Thoracic aorta (tissue), 2 donors: ENCODE results near the gene TAS1R3. TPM values are rescaled to one million over a fixed set of nuclear protein-coding genes. Genes with fewer than 3 reads are reported as not detected.

Source experiments
- total RNA-seq, 2 donors: library from RNA; depleted of rRNA; stranded (reverse); fragments of >200 nt; gene quantifications; one replicate each; pipeline versions ENCODE4 v1.1.0 to v1.2.3, GENCODE V29; 2016

The TAS1R3 gene
- total RNA-seq, 2 donors from 2014 or later = 0.14 TPM; not detected in 1

Other genes starting within 250 kb of the TAS1R3 start
- 10 to 100 TPM; 10.8 to 21.2 TPM for gene C1orf159, start 215.2 kb upstream of the TAS1R3 start, total RNA-seq
- not detected for gene TTLL10, start 157.4 kb upstream of the TAS1R3 start, total RNA-seq
- gene TNFRSF18, start 124.7 kb upstream of the TAS1R3 start, total RNA-seq = 1 to 10 TPM in 1 of 2 donors, not detected in 1; 1.3 TPM
- 1 to 10 TPM in 1 of 2 donors, not detected in 1; 1.8 TPM for gene TNFRSF4, start 117.1 kb upstream of the TAS1R3 start, total RNA-seq
- gene SDF4, start 99.3 kb upstream of the TAS1R3 start, total RNA-seq = 100 to 1,000 TPM; 157 to 230 TPM
- 10 to 100 TPM; 15.5 to 25.3 TPM for gene B3GALT6, start 99.0 kb upstream of the TAS1R3 start, total RNA-seq
- 10 to 100 TPM in 1 of 2 donors, 1 to 10 TPM in 1; 2.9 to 12.5 TPM for gene C1QTNF12, start 84.6 kb upstream of the TAS1R3 start, total RNA-seq
- 10 to 100 TPM; 43.5 to 57.7 TPM for gene UBE2J2, start 57.4 kb upstream of the TAS1R3 start, total RNA-seq
- 10 to 100 TPM in 1 of 2 donors, 1 to 10 TPM in 1; 1.8 to 10.3 TPM for gene SCNN1D, start 50.8 kb upstream of the TAS1R3 start, total RNA-seq
- 100 to 1,000 TPM in 1 of 2 donors, 10 to 100 TPM in 1; 41.6 to 121 TPM for gene ACAP3, start 23.4 kb upstream of the TAS1R3 start, total RNA-seq
- 10 to 100 TPM; 22.1 to 22.6 TPM for gene PUSL1, start 22.7 kb upstream of the TAS1R3 start, total RNA-seq
- gene INTS11, start 6.6 kb upstream of the TAS1R3 start, total RNA-seq = 100 to 1,000 TPM; 192 to 195 TPM
- gene CPTP, start 6.5 kb upstream of the TAS1R3 start, total RNA-seq = 10 to 100 TPM; 16.4 to 26.3 TPM
- 100 to 1,000 TPM in 1 of 2 donors, 10 to 100 TPM in 1; 66.2 to 101 TPM for gene DVL1, start 18.1 kb downstream of the TAS1R3 start, total RNA-seq
- gene MXRA8, start 27.3 kb downstream of the TAS1R3 start, total RNA-seq = 100 to 1,000 TPM; 239 to 326 TPM
- 10 to 100 TPM; 43.5 to 94.5 TPM for gene AURKAIP1, start 43.9 kb downstream of the TAS1R3 start, total RNA-seq
- 100 to 1,000 TPM; 214 to 313 TPM for gene CCNL2, start 68.1 kb downstream of the TAS1R3 start, total RNA-seq
- gene MRPL20, start 76.0 kb downstream of the TAS1R3 start, total RNA-seq = 100 to 1,000 TPM in 1 of 2 donors, 10 to 100 TPM in 1; 96.9 to 121 TPM
- under 1 TPM in 1 of 2 donors, not detected in 1; 0.68 TPM for gene ANKRD65, start 90.0 kb downstream of the TAS1R3 start, total RNA-seq
- gene VWA1, start 104.4 kb downstream of the TAS1R3 start, total RNA-seq = 10 to 100 TPM; 21.7 to 23.6 TPM
- under 1 TPM in 1 of 2 donors, not detected in 1; 0.27 TPM for gene ATAD3C, start 118.4 kb downstream of the TAS1R3 start, total RNA-seq
- 10 to 100 TPM; 15.4 to 30.9 TPM for gene ATAD3B, start 140.5 kb downstream of the TAS1R3 start, total RNA-seq
- 10 to 100 TPM; 16.7 to 17.6 TPM for gene ATAD3A, start 180.9 kb downstream of the TAS1R3 start, total RNA-seq
- 10 to 100 TPM; 11.1 TPM for gene TMEM240, start 209.3 kb downstream of the TAS1R3 start, total RNA-seq
- gene SSU72, start 243.6 kb downstream of the TAS1R3 start, total RNA-seq = 10 to 100 TPM; 80.4 to 90.2 TPM